SK-N-SH (cell line): ENCODE measurements around the gene EZH1. TPM values are rescaled to one million over a fixed set of nuclear protein-coding genes. Genes with fewer than 3 reads are reported as not detected.
A peak's percentile ranks its signal among the peaks of the same experiment; 100 is the strongest.

Experiments
- CTCF ChIA-PET: fragments of 300-600, 350-600 bp; formaldehyde crosslinking; extraction: SDS; loops from one replicate; lab custom pipeline; 2021; lab: Yijun Ruan, JAX
- POLR2A ChIA-PET: fragments of 350-600 bp; sonication (Branson Sonifier 250); formaldehyde crosslinking; extraction: SDS; loops from one replicate; lab custom pipeline; 2020; ENCODE audit warnings: antibody characterized with exemption, inconsistent platforms; lab: Yijun Ruan, JAX
- DNase-seq: peaks from one replicate; pipeline ENCODE4 v3.0.0; 2012
- H2AFZ ChIP-seq: fragments of 200-600 bp; sonication (generic); 2 replicates; pipeline ENCODE4 v1.8.1; 2016; ENCODE audit warnings: antibody characterized with exemption, mild to moderate bottlenecking, low read depth
- H3F3A ChIP-seq: fragments of 200-600 bp; sonication (generic); replicated peaks from 2 replicates; pipeline ENCODE3; 2016; ENCODE audit warnings: antibody characterized with exemption, mild to moderate bottlenecking; ENCODE audit not compliant: insufficient read depth
- H3K27ac ChIP-seq, 2 experiments: fragments of 200-500 bp in 1 of 2; fragments of 200-600 bp in 1 of 2; sonication (Bioruptor generic) in 1 of 2; sonication (generic), shearing (Covaris generic) in 1 of 2; 2 replicates each; pipeline versions ENCODE4 v1.5.1 to v1.6.1; 2014 to 2016; ENCODE audit warnings: low read depth in 2 of 2, inconsistent platforms in 1 of 2, low read length in 1 of 2, mild to moderate bottlenecking in 1 of 2, mixed read lengths in 1 of 2
- H3K27me3 ChIP-seq: fragments of 200-600 bp; sonication (generic), shearing (Covaris generic); 2 replicates; pipeline ENCODE4 v1.6.1; 2016; ENCODE audit warnings: mixed run types; ENCODE audit not compliant: insufficient read depth
- H3K36me3 ChIP-seq, 2 experiments: fragments of 200-500 bp in 1 of 2; fragments of 200-600 bp in 1 of 2; sonication (Bioruptor generic) in 1 of 2; sonication (generic) in 1 of 2; replicated peaks in 1 of 2; 2 replicates each; pipeline versions ENCODE3 to v1.5.1; 2014 to 2016; ENCODE audit warnings: low read length in 1 of 2, mild to moderate bottlenecking in 1 of 2; ENCODE audit not compliant: insufficient read depth in 2 of 2, control insufficient read depth in 1 of 2
- H3K4me1 ChIP-seq, 2 experiments: fragments of 200-500 bp in 1 of 2; fragments of 200-600 bp in 1 of 2; sonication (Bioruptor generic) in 1 of 2; sonication (generic), shearing (Covaris generic) in 1 of 2; 2 replicates each; pipeline versions ENCODE4 v1.5.1 to v1.6.1; 2014 to 2016; ENCODE audit warnings: low read depth in 1 of 2, low read length in 1 of 2, mixed run types in 1 of 2; ENCODE audit not compliant: insufficient read depth in 2 of 2, control insufficient read depth in 1 of 2
- H3K4me2 ChIP-seq: fragments of 200-600 bp; sonication (generic), shearing (Covaris generic); 2 replicates; pipeline ENCODE4 v1.6.1; 2017; ENCODE audit warnings: mixed run types
- H3K4me3 ChIP-seq, 2 experiments: fragments of 200-500 bp in 1 of 2; fragments of 200-600 bp in 1 of 2; sonication (Bioruptor generic) in 1 of 2; sonication (generic), shearing (Covaris generic) in 1 of 2; 2 replicates each; pipeline versions ENCODE4 v1.5.1 to v1.8.1; 2014 to 2016; ENCODE audit warnings: low read depth in 2 of 2, inconsistent platforms in 1 of 2, low read length in 1 of 2, mild to moderate bottlenecking in 1 of 2, mixed read lengths in 1 of 2, moderate library complexity in 1 of 2
- H3K79me2 ChIP-seq: fragments of 200-600 bp; sonication (generic); 2 replicates; pipeline ENCODE4 v1.8.1; 2017; ENCODE audit warnings: mild to moderate bottlenecking; ENCODE audit not compliant: insufficient read depth
- H3K9ac ChIP-seq: fragments of 200-600 bp; sonication (generic); 2 replicates; pipeline ENCODE4 v1.6.1; 2017; ENCODE audit warnings: mixed run types
- H3K9me2 ChIP-seq: fragments of 200-600 bp; sonication (generic); 2 replicates; pipeline ENCODE4 v1.6.1; 2017; ENCODE audit warnings: mixed run types
- H3K9me3 ChIP-seq: fragments of 200-600 bp; sonication (generic); 2 replicates; pipeline ENCODE4 v1.6.1; 2017; ENCODE audit warnings: mixed run types, mild to moderate bottlenecking, moderate library complexity
- H4K20me1 ChIP-seq: fragments of 200-600 bp; sonication (generic); 2 replicates; pipeline ENCODE4 v1.6.1; 2017; ENCODE audit warnings: mild to moderate bottlenecking, mixed run types; ENCODE audit not compliant: insufficient read depth
- CHD2 ChIP-seq: fragments of 150-350 bp; IDR thresholded peaks from 2 replicates; pipeline ENCODE4 v1.6.1; 2018; ENCODE audit warnings: low read length; ENCODE audit not compliant: partially characterized antibody
- CTCF ChIP-seq: fragments of 200-600 bp; sonication (generic); IDR thresholded peaks from 2 replicates; pipeline ENCODE4 v1.6.1; 2017; ENCODE audit warnings: antibody characterized with exemption, mild to moderate bottlenecking, moderate library complexity
- FOSL2 ChIP-seq: IDR thresholded peaks from 2 replicates; pipeline ENCODE4 v1.4.0; 2012; ENCODE audit warnings: low read depth, mild to moderate bottlenecking, moderate library complexity, borderline replicate concordance
- FOXJ3 ChIP-seq: sonication (generic); formaldehyde crosslinking; IDR thresholded peaks from 2 replicates; pipeline ENCODE4 v1.5.1; 2020; ENCODE audit warnings: mild to moderate bottlenecking, missing genetic modification reagents
- GATA2 ChIP-seq: sonication (generic); formaldehyde crosslinking; IDR thresholded peaks from 2 replicates; pipeline ENCODE4 v1.5.0; 2020; ENCODE audit warnings: mild to moderate bottlenecking, missing genetic modification reagents
- MXI1 ChIP-seq: IDR thresholded peaks from 2 replicates; pipeline ENCODE4 v1.6.1; 2012; ENCODE audit warnings: mild to moderate bottlenecking, low read depth, low read length, improper control_type of control experiment
- NFIC ChIP-seq: IDR thresholded peaks from 2 replicates; pipeline ENCODE4 v1.4.0; 2012; ENCODE audit warnings: borderline replicate concordance
- RAD21 ChIP-seq: IDR thresholded peaks from 2 replicates; pipeline ENCODE4 v1.6.1; 2012; ENCODE audit warnings: mild to moderate bottlenecking, low read length
- RCOR1 ChIP-seq: fragments of 150-350 bp; IDR thresholded peaks from 2 replicates; pipeline ENCODE4 v1.6.1; 2017; ENCODE audit warnings: antibody characterized with exemption, low read length
- REST ChIP-seq: IDR thresholded peaks from 2 replicates; pipeline ENCODE4 v1.6.1; 2012; ENCODE audit warnings: mild to moderate bottlenecking, low read depth, low read length, moderate library complexity
- RFX5 ChIP-seq: IDR thresholded peaks from 2 replicates; pipeline ENCODE4 v1.6.1; 2012; ENCODE audit warnings: mild to moderate bottlenecking, improper control_type of control experiment, low read length
- SIN3A ChIP-seq: IDR thresholded peaks from 2 replicates; pipeline ENCODE4 v1.6.1; 2012; ENCODE audit warnings: low read depth, mild to moderate bottlenecking, low read length, moderate library complexity, borderline replicate concordance
- SMC3 ChIP-seq: IDR thresholded peaks from 2 replicates; pipeline ENCODE4 v1.6.1; 2012; ENCODE audit warnings: low read depth, low read length, improper control_type of control experiment
- TAF1 ChIP-seq: IDR thresholded peaks from 2 replicates; pipeline ENCODE4 v1.6.1; 2012; ENCODE audit warnings: low read depth, mild to moderate bottlenecking, low read length, moderate library complexity, borderline replicate concordance
- USF2 ChIP-seq: fragments of 150-350 bp; IDR thresholded peaks from 2 replicates; pipeline ENCODE4 v1.6.1; 2017; ENCODE audit warnings: antibody characterized with exemption, low read length, low read depth, borderline replicate concordance
- WGBS: methylation state at CpG from one replicate; pipeline ENCODE4 v1.1.6; 2017; ENCODE audit warnings: low lambda C conversion rate; 5-methylcytosine and 5-hydroxymethylcytosine counted together
- polyA plus RNA-seq, 3 experiments: library from polyadenylated mRNA; depleted of rRNA; stranded (reverse); fragments of >200 nt; gene quantifications; 2 replicates each; pipeline ENCODE4 v1.2.3, GENCODE V29; 2012

EZH1 gene
- polyA plus RNA-seq, 1 of the 3 experiments (the other 2 are of a cell fraction) = 28.6 TPM

GRCh38 chr17:42692489-42692888 lies 52.4 kb downstream of the EZH1 start:
- Histone ChIP-seq H3K9me3 (no peaks in the 10 kb centered on the region), H4K20me1 (no peaks in the 10 kb centered on the region), H3K36me3 (peaks cover 12 to 50% of the 10 kb centered on the region in 2 experiments), H2AFZ (no peak overlapping the region), H3K9me2 (no peaks in the 10 kb centered on the region), H3K27ac (no peak overlapping the region), H3K27me3 (no peaks in the 10 kb centered on the region), H3K4me3 (no peak overlapping the region), H3K79me2 (no peaks in the 10 kb centered on the region), H3K4me2 (no peak overlapping the region), H3K4me1 (no peaks in the 10 kb centered on the region), H3F3A (no peaks in the 10 kb centered on the region), H3K9ac (no peak overlapping the region)
- CTCF ChIA-PET = interaction anchor here (1.1 to 6.0 kb wide), 4 partner anchors 11 to 114 kb away, joined by 3 to 24 read pairs (median 4); partner anchors contain the start of genes CCR10 and PSMC3IP
- 88% methylated on average over 4 of the region's 11 CpGs for WGBS
- TF ChIP-seq RAD21 = no peak
- TF ChIP-seq RFX5 = no peak
- no peak for TF ChIP-seq RCOR1
- TF ChIP-seq FOSL2 = no peak
- TF ChIP-seq TAF1 = no peak
- TF ChIP-seq SIN3A = no peak
- no peak for TF ChIP-seq SMC3
- no peak for TF ChIP-seq CHD2
- TF ChIP-seq NFIC = no peak
- no peak for TF ChIP-seq FOXJ3 (CRISPR knock-in tag)
- TF ChIP-seq REST = no peak
- TF ChIP-seq GATA2 (CRISPR knock-in tag) = no peak
- TF ChIP-seq MXI1 = no peak
- TF ChIP-seq CTCF = no peak
- TF ChIP-seq USF2 = no peak
- POLR2A ChIA-PET = no interaction called here
- DNase-seq = peak; percentile 19
